B cell (primary cell): ENCODE results near the gene MRPL24. TPM values are rescaled to one million over a fixed set of nuclear protein-coding genes. Genes with fewer than 3 reads are reported as not detected.
A peak's percentile ranks its signal among the peaks of the same experiment; 100 is the strongest.

Experiments used
- ATAC-seq: fragments of 200-7000 bp; cut with Tn5 transposase; one replicate; pipeline ENCODE4 v1.10.0; 2021; ENCODE audit warnings: low read depth, mild to moderate bottlenecking, moderate number of reproducible peaks, moderate library complexity
- CTCF ChIA-PET: fragments of 350-600 bp; sonication (Branson Sonifier 250); formaldehyde crosslinking; loops from one replicate; lab custom pipeline; 2021; ENCODE audit warnings: antibody characterized with exemption, inconsistent platforms; lab: Charles Lee
- POLR2A ChIA-PET: fragments of 350-600 bp; sonication (Branson Sonifier 250); formaldehyde crosslinking; loops from one replicate; lab custom pipeline; 2021; ENCODE audit warnings: antibody characterized with exemption; lab: Charles Lee
- DNase-seq: peaks from one replicate; pipeline ENCODE4 v3.0.0; 2013
- H2AFZ ChIP-seq: 2 replicates; pipeline ENCODE4 v1.6.1; 2012; ENCODE audit warnings: mild to moderate bottlenecking, low read depth, low read length; ENCODE audit not compliant: insufficient read depth, poor library complexity, severe bottlenecking
- H3K27ac ChIP-seq, 2 donors: 1 replicate in 1 of 2; 2 replicates in 1 of 2; pipeline ENCODE4 v1.5.1; 2012 to 2013; ENCODE audit warnings: low read length in 2 of 2, mild to moderate bottlenecking in 2 of 2, moderate library complexity in 1 of 2
- H3K27me3 ChIP-seq, 4 experiments: fragments of 200-600 bp in 1 of 4; sonication (generic) in 1 of 4; replicated peaks in 1 of 4; 1 replicate in 2 of 4; 2 replicates in 2 of 4; pipeline versions ENCODE4 v1.6.1 to v1.7.0; 2013 to 2016; ENCODE audit warnings: low read length in 3 of 4, mild to moderate bottlenecking in 2 of 4, mixed read lengths in 1 of 4, moderate library complexity in 1 of 4; ENCODE audit not compliant: insufficient read depth in 4 of 4, control insufficient read depth in 3 of 4; ENCODE audit errors: control extremely low read depth in 1 of 4
- H3K36me3 ChIP-seq, 2 experiments: replicated peaks in 1 of 2; 1 replicate in 1 of 2; 2 replicates in 1 of 2; pipeline versions ENCODE4 v1.6.1 to v1.7.1; 2013; ENCODE audit warnings: low read length in 1 of 2; ENCODE audit not compliant: insufficient read depth in 2 of 2, control insufficient read depth in 1 of 2; ENCODE audit errors: control extremely low read depth in 1 of 2, extremely low read depth in 1 of 2
- H3K4me1 ChIP-seq, 2 donors: fragments of 200-600 bp in 1 of 2; sonication (generic) in 1 of 2; 1 replicate in 1 of 2; 2 replicates in 1 of 2; pipeline versions ENCODE4 v1.5.1 to v1.6.1; 2013 to 2017; ENCODE audit warnings: low read length in 2 of 2; ENCODE audit not compliant: control insufficient read depth in 2 of 2, insufficient read depth in 2 of 2
- H3K4me2 ChIP-seq: replicated peaks from 2 replicates; pipeline ENCODE3; 2012; ENCODE audit warnings: mild to moderate bottlenecking, low read depth, low read length; ENCODE audit not compliant: poor library complexity, severe bottlenecking
- H3K4me3 ChIP-seq, 5 experiments: fragments of 200-600 bp in 1 of 5; sonication (generic) in 1 of 5; 1 replicate in 3 of 5; 2 replicates in 2 of 5; pipeline versions ENCODE4 v1.5.1 to v1.7.0; 2011 to 2016; ENCODE audit warnings: low read length in 4 of 5, mild to moderate bottlenecking in 4 of 5, low read depth in 2 of 5, control low read depth in 1 of 5, moderate library complexity in 1 of 5; ENCODE audit not compliant: insufficient read depth in 1 of 5; ENCODE audit errors: control extremely low read depth in 1 of 5, extremely low read depth in 1 of 5
- H3K79me2 ChIP-seq: fragments of 200-600 bp; sonication (generic); one replicate; pipeline ENCODE4 v1.6.0; 2016; ENCODE audit warnings: low read length; ENCODE audit not compliant: control insufficient read depth, insufficient read depth
- H3K9ac ChIP-seq: fragments of 200-600 bp; sonication (generic); 2 replicates; pipeline ENCODE4 v1.6.1; 2017; ENCODE audit warnings: mild to moderate bottlenecking, low read length, moderate library complexity
- H3K9me3 ChIP-seq, 3 donors: one replicate each; pipeline versions ENCODE4 v1.6.1 to v1.7.1; 2013; ENCODE audit warnings: low read length in 2 of 3; ENCODE audit not compliant: control insufficient read depth in 2 of 3, insufficient read depth in 1 of 3; ENCODE audit errors: control extremely low read depth in 1 of 3
- H4K20me1 ChIP-seq: 2 replicates; pipeline ENCODE4 v1.6.0; 2012; ENCODE audit warnings: mild to moderate bottlenecking, low read length; ENCODE audit not compliant: insufficient read depth, control insufficient read depth, poor library complexity, severe bottlenecking
- H3K27ac Mint-ChIP-seq: one replicate; pipeline ENCODE4 v1.8.0; 2021; ENCODE audit warnings: mixed read lengths
- H3K27me3 Mint-ChIP-seq: one replicate; pipeline ENCODE4 v1.8.0; 2021; ENCODE audit warnings: mixed read lengths
- H3K4me1 Mint-ChIP-seq: one replicate; pipeline ENCODE4 v1.8.0; 2021; ENCODE audit warnings: mixed read lengths
- H3K4me3 Mint-ChIP-seq: one replicate; pipeline ENCODE4 v1.8.0; 2021; ENCODE audit warnings: mixed read lengths
- H3K9me3 Mint-ChIP-seq: one replicate; pipeline ENCODE4 v1.8.0; 2022; ENCODE audit warnings: mixed read lengths; ENCODE audit not compliant: insufficient read depth
- EZH2 ChIP-seq: IDR thresholded peaks from 2 replicates; pipeline ENCODE4 v1.6.1; 2012; ENCODE audit warnings: borderline replicate concordance, low read depth, mild to moderate bottlenecking, moderate library complexity, low read length; ENCODE audit not compliant: insufficient read depth, poor library complexity, severe bottlenecking
- WGBS: methylation state at CpG from one replicate; pipeline ENCODE4 v1.1.5; 2013; ENCODE audit warnings: missing lambda C conversion rate; ENCODE audit not compliant: insufficient coverage; 5-methylcytosine and 5-hydroxymethylcytosine counted together
- intact Hi-C: fragments of 100-400 bp; cut with micrococcal nuclease; formaldehyde crosslinking; loops from one replicate; pipeline ENCODE4 v1.10.0; 2022
- polyA plus RNA-seq: library from polyadenylated mRNA; depleted of rRNA; stranded (reverse); fragments of >200 nt; gene quantifications from 2 replicates; pipeline ENCODE4 v1.2.3, GENCODE V29; 2012
- total RNA-seq, 2 donors: library from RNA; stranded (reverse); fragments of 120-200 nt in 1 of 2; gene quantifications; 1 replicate in 1 of 2; 2 replicates in 1 of 2; pipeline versions ENCODE4 v1.2.3 to v1.2.4, GENCODE V29; 2013 to 2022
- TF ChIP-seq, protein P1 (sequence below): fragments of 200-600 bp; IDR thresholded peaks from one replicate; pipeline ENCODE4 v1.8.0; 2022; ENCODE audit warnings: antibody characterized with exemption, mild to moderate bottlenecking

MRPL24 gene
- total and polyA plus RNA-seq, 2 donors (not counting 1 experiment from before 2014, with no cell fraction given), result 34.6 to 39.4 TPM

GRCh38 chr1:156706657-156707416, 34.1 kb downstream of the MRPL24 start:
- Histone ChIP-seq H3K27ac (no peak overlapping the region), H3K9me3 (peaks cover 0 to 3% (median 0%) of the 10 kb centered on the region in 3 donors), H3K27me3 (peaks cover 3 to 43% (median 26%) of the 10 kb centered on the region in 4 experiments), H3K9ac (peak overlapping the region; percentile 74), H3K36me3 (no peaks in the 10 kb centered on the region), H3K79me2 (no peaks in the 10 kb centered on the region), H3K4me1 (peaks cover 28% of the 10 kb centered on the region in 2 donors), H4K20me1 (peaks cover 7% of the 10 kb centered on the region), H2AFZ (peak overlapping the region; percentile 71), H3K4me2 (peak overlapping the region; percentile 99), H3K4me3 (peak overlapping the region in 4 of 5 experiments; percentile 54 to 70 (median 58))
- ChIA-PET CTCF (interaction anchor here (1.0 to 7.6 kb wide), 17 partner anchors 9 to 183 kb away, joined by 3 to 80 read pairs (median 5); partner anchors contain the start of genes ISG20L2, METTL25B, MRPL24 and NES), POLR2A (interaction anchor here (0.5 to 2.1 kb wide), 3 partner anchors 8 to 21 kb away, joined by 3 to 7 read pairs (median 5); partner anchors contain the start of genes ISG20L2 and METTL25B)
- H3K4me1 Mint-ChIP-seq, result peaks cover 32% of the 10 kb centered on the region
- DNase-seq (no peak), ATAC-seq (no peak)
- TF ChIP-seq, protein P1, sequence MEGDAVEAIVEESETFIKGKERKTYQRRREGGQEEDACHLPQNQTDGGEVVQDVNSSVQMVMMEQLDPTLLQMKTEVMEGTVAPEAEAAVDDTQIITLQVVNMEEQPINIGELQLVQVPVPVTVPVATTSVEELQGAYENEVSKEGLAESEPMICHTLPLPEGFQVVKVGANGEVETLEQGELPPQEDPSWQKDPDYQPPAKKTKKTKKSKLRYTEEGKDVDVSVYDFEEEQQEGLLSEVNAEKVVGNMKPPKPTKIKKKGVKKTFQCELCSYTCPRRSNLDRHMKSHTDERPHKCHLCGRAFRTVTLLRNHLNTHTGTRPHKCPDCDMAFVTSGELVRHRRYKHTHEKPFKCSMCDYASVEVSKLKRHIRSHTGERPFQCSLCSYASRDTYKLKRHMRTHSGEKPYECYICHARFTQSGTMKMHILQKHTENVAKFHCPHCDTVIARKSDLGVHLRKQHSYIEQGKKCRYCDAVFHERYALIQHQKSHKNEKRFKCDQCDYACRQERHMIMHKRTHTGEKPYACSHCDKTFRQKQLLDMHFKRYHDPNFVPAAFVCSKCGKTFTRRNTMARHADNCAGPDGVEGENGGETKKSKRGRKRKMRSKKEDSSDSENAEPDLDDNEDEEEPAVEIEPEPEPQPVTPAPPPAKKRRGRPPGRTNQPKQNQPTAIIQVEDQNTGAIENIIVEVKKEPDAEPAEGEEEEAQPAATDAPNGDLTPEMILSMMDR, result no peak
- no peak for TF ChIP-seq EZH2
- H3K4me3 Mint-ChIP-seq, result peak overlapping the region; percentile 89
- whole genome bisulfite sequencing, result 7% methylated on average over 29 of the region's 29 CpGs
- no peaks in the 10 kb centered on the region for H3K9me3 Mint-ChIP-seq
- H3K27me3 Mint-ChIP-seq, result peaks cover 16% of the 10 kb centered on the region
- intact Hi-C loops, result loop anchor here (1.0 to 5.0 kb wide), 2 partner anchors 18 to 155 kb away; partner anchors contain the start of gene NTRK1
- no peak overlapping the region for H3K27ac Mint-ChIP-seq
